CD4-positive, alpha-beta T cell treated with Interleukin-4 for 4 hours (primary cell): ENCODE data around the gene ATP6V0A1.
A peak's percentile ranks its signal among the peaks of the same experiment; 100 is the strongest.
"Not testable (repeated sequence)": the region's sequence is repeated elsewhere in the genome, so short reads cannot be mapped to it uniquely, and the experiment has no call there.

Source experiments
- DNase-seq: peaks from one replicate; pipeline ENCODE4 v3.0.0-alpha.2; 2020

Gene ATP6V0A1

DNA sequence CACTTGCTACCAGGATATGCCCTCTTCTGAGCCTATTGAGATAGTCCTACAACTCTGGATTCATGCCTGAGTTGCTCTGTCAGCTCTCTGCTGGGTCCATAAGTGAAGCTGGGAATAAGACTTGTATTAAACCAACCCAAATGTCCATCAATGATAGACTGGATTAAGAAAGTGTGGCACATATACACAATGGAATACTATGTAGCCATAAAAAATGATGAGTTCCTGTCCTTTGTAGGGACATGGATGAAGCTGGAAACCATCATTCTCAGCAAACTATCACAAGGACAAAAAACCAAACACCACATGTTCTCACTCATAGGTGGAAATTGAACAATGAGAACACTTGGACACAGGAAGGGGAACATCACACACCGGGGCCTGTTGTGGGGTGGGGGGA lies 19.1 kb downstream of the ATP6V0A1 start:
- DNase-seq, result not testable (repeated sequence)

DNA sequence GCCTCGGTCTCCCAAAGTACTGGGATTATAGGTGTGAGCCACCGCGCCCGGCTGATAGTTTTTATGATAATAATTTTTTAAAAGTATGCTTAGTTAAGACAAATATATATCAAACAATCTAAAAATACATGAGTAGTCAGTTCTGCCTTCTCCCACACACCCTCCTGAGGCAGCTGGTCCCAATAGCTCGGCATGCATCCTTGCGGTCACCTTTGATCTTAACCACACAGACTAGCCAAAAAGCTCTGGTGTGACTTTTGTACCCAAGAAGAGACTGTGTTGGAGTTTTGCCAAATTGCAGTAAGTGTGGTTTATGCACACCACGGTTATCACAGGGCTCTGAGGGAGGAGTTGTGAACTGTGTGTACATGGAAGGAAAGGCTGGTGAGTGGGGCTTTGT lies 25.6 kb downstream of the ATP6V0A1 start:
- DNase-seq, result peak; percentile 95

DNA sequence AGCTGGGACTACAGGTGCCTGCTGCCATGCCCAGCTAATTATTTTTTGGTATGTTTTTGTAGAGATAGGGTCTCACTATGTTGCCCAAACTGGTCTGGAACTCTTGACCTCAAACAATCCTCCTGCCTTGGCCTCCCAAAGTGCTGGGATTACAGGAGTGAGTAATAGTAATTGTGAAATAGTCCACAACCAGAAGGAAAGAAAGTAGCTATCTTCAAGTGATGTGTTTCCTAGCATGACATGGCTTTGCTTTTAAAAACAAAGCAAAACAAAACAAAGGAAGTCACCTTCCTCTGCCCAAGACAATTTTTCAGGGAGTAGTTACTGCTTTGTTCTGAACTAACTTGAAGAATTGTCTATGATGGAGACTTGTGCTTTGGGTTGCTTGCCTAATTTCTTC lies 27.0 kb downstream of the ATP6V0A1 start:
- no peak for DNase-seq

DNA sequence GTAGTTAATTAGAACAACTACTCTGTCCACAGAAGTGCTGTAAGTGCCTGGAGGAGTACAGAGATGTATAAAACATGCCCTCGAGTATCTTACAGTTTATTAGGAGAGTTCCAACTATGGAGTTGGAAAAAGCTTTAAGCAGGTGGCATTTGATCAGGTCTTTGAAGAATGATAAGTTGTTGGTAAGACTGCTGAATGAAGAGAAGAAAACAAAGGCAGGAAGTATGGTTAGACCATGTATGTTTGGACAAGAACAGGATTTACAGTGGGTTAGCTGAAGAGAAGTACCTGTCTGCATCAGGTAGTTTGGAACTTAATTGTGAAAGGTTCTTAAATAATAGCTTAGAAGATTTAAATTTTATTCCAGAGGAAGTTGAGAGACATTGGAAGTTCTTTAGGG lies 29.4 kb downstream of the ATP6V0A1 start:
- no peak for DNase-seq

DNA sequence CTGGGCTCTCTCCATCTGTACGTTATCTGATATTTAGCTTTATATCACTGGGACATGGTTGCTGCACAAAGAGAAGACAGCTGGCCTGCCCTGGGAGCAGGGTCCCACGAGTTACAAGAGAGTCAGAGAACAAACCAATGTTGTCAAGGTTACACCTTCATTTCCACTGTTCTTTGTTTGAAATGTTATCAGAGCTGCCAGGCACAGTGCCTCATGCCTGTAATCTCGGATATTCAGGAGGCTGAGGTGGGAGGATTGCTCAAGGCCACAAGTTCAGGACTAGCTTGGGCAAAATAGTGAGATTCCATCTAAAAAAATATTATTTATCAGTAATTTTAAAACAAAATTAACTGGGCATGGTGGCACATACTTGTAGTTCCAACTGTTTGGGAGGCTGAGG lies 34.6 kb downstream of the ATP6V0A1 start:
- DNase-seq, result no peak

DNA sequence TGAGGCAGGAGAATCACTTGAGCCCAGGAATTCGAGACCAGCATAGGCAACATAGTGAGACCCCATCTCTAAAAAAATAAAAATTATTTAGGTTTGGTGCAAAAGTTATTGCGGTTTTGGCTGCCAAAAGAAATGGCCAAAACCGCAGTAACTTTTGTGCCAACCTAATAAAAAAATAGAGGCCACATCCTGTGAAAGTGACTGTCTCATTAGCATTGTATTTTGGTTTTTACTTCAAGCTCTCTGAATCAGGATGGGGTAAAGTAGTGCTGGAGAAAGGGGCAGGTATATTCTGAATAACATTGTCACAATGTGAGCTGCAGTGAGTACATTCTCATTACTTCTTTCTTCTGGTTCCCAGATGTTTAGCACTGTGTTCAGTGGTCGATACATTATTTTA lies 36.0 kb downstream of the ATP6V0A1 start:
- DNase-seq, result no peak

DNA sequence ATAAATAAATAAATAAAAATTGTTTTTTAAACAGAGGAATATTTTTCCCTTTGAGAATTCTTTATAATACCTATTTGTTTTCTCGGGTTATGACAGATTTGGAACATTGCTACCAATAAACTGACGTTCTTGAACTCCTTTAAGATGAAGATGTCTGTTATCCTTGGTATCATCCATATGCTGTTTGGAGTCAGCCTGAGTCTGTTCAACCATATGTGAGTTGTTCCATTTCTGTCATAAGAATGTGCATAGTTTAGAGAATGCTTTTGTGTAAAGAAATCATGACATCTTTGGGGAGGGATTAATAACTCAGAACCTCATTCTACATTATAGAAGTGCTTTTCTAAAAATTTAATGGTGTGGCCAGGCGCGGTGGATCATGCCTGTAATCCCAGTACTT lies 40.1 kb downstream of the ATP6V0A1 start:
- DNase-seq, result no peak

DNA sequence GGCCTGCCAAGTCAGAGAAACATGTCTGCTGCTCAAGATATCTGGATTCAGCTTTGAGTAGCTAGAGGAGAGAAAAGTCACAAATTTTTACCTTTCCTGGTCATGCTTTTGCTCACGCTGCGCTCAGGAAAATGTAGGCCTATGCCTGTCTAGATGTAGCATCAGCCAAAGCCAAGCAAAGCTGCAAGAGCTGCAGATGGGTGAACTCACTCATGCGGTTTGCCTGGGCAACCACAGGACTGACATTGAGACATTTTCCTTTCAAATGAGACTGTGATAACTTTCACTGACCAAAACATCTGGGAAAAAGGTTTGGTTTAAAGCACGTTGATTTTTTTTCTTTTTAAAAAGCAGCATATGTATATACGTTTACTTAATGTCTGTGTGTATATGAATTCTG lies 43.4 kb downstream of the ATP6V0A1 start:
- DNase-seq, result no peak

DNA sequence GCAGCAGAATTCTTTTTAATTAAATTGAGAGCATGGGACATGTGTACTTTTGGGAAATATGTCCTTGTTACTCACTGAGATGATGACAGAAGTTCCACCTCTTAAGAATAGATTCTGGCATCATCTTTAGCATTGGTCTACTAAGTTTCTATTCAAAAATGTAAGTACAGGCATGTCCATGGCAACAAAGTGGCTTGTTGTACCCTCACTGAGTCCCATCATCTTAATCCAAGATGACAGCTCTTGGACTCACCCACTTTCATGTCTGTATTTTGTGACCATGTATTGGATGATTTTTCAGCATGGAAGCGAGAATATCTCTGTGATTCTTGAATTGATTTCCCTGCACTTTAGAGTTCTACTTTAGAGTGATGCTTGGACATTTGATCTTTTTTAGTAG lies 44.2 kb downstream of the ATP6V0A1 start:
- no peak for DNase-seq

DNA sequence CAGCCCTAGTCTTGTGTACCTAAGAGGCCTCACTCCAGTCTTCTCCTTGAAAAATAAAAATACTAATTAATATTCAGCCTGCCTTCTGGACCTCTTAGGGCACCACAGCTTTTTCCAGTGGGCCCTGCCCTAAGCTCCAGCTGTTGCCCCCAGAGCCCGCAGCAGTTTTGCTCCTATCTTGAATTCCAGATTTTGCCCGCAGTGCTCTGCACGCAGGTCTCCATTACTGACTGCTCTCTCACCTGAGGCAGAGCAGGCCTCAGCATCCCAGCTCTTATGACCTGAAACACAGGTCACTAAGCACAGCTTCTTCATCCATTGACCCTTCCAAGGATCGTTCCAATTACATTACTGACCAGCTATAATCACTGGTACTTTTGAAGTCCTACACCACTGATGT lies 49.0 kb downstream of the ATP6V0A1 start:
- DNase-seq, result no peak

DNA sequence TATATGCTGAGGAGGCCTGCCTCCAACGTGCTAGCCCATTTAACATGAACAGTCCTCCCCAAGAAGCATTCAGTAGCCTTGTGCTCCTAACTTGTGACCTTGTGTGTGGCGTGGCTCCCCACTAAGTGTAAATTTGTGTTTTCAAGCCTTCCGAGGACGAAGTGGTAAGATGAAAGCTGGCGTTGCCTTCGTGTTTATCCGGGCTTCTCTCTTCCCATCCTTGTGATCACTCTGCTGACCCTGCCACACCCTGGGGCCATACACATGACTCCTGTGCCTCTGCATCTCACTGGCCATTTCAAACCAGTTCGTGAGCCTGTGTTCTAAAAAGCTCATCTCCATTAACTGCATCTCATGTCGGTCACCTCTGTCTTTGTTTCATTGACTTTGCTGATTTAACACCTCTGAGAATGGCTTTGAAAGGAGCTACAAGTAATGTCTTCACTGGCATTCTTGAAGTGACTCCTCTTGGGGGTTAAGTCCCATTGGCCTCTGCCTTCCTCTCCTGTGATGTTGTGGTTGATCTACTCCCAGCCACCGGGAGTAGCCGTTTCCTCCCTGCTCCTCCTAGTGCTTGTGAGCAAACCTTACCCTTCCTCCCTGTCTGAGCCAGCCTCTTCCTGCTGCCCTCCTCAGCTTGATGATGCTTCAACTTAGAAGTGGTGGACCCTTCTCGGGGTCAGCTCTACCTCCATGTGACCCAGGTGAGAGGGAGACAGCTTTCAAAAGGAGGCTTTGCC lies 49.9 kb downstream of the ATP6V0A1 start:
- DNase-seq, result no peak

DNA sequence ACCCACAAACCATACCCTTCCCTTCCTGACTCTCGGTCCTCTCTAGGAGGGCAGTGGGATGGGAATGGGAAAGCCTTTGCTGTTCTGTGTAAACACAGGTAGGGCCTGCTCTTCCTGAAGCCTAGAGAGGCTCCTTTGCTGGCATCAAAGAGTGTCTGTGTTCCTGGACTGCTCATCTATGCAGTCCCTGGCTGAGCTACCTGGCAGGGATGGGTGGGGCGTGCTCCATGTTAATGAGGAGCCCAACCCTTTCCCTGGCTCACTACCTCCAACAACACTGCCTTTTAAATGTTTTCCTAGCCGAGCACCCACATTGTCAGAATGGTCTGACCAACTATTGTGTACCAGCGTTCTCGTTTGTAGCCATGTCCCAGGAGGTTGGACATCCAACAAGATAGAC lies 50.7 kb downstream of the ATP6V0A1 start:
- no peak for DNase-seq

DNA sequence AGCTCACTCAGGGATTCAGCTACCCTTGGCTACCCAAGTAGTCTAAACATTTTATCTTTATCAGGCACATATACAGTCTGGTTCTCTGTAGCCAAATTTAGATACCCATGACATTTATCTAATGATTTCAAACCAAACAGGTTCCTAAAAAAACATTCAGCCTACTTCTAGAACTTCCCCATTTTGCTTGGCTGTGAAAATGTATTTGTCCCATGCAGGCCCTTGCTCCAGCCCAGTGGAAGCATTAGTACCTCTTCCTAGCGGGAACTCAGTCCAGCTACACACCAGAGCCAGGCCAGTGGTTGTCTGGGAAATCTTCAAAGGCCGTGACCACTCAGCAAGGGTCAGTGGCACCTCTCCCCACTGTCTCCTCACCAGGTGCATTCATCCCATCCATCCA lies 51.2 kb downstream of the ATP6V0A1 start:
- DNase-seq, result no peak

DNA sequence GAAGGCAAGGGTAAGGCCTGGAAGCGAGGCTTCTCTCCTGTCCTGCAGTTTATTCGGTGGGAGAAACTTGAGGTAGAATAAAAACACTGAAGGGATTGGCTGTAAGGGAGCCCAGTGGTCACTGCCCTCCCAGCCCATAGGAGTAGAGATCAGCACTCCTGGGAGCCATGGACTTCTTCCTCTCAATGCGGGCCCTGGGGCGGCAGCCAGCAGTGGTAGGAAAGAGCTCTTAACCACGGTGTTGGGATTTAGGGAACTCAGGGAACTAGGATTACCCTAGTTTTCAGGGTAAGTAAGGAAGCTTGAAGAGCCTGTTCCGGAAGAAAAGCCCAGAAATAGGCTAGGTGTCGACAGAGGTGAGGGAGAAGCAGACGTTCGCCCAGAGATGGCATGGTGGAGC lies 53.6 kb downstream of the ATP6V0A1 start:
- DNase-seq, result no peak

DNA sequence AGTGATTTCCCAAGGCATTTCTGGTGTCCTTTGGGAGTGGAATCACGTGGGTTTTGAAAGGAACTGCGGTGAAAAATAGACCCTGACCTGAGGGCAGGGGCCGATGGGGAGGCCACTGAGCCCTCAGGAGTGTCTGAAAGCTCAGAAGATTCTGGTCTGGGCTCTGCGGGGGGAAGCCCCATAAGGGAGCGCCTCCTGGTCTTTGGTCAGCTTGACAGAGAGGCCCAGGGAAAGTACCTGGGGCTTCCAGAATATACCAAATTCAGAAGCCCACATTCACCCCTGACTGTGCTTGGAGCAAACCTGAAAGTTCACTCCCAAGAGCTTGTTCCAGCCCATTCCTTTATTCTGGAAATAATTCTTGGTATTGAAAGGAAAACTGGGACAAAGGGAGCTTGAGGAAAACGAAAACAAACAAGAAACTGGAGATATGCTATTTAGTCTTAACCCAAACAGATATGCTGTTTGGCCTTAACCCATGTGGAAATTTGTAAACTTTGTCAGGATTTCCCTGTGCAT lies 54.1 kb downstream of the ATP6V0A1 start:
- no peak for DNase-seq

DNA sequence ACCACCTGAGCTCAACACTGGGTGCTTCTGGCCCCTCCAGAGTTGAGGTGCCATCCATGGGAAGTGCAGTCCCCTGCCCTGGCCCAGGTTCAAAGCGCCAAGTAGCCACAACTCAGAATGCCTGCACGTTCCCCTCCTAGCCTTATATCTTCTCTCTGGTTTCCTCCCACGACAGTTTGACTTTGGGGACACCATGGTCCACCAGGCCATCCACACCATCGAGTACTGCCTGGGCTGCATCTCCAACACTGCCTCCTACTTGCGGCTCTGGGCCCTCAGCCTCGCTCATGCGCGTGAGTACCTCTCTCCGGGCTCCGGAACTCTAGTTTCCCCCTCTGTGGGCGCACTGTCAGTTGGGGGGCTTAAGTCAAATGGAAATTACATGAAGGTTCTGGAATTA lies 55.0 kb downstream of the ATP6V0A1 start:
- no peak for DNase-seq

DNA sequence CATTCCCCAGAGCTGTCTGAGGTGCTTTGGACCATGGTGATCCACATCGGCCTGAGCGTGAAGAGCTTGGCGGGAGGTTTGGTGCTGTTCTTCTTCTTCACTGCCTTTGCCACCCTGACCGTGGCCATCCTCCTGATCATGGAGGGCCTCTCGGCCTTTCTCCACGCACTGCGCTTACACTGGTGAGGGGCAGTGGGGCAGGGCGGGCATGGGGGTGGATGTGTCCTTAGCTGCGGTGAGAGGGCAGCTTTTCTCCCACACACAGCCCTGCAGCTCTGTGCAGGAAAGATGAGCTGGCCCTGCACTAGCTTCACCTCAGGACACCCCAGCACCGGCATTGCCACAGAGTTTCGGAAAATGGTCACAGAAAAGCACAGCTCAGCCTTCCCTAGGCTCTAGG lies 55.6 kb downstream of the ATP6V0A1 start:
- no peak for DNase-seq

DNA sequence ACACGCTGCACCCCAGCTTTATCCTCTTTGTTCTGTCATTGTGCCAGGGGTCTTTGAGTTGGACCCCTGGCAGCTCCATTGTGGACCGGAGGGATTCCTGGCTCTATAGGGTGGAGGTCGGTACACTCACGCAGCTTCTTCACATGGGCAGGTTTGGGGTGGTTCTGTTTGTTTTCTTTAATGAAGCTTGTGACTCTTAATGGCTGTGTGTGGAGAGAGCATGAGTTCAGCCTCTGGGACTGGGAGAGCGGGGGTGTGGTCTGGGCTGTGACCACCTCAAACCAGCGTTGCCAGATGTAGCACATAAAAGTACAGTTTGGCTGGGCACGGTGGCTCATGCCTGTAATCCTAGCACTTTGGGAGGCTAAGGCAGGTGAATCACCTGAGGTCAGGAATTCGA lies 56.2 kb downstream of the ATP6V0A1 start:
- DNase-seq, result no peak

DNA sequence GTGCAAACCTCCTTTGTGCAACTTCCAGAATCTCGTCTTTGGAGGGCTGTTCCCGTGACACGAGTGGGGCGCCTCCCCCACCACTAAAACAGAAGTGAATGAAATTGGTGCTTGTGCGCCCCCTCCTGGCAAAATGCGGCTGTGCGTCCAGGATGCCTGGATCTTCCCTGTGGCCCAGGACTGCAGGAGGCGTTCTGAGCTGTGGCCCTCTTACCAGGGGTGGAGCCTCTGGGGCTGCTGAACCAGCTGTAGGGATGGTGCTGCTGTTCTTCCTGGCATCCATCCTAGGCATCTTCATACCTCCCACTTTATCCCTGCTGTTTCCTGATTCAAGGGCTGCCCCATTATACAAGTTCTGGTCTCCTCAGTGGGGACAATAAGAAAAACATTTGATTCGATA lies 58.8 kb downstream of the ATP6V0A1 start:
- peak; percentile 69 for DNase-seq

DNA sequence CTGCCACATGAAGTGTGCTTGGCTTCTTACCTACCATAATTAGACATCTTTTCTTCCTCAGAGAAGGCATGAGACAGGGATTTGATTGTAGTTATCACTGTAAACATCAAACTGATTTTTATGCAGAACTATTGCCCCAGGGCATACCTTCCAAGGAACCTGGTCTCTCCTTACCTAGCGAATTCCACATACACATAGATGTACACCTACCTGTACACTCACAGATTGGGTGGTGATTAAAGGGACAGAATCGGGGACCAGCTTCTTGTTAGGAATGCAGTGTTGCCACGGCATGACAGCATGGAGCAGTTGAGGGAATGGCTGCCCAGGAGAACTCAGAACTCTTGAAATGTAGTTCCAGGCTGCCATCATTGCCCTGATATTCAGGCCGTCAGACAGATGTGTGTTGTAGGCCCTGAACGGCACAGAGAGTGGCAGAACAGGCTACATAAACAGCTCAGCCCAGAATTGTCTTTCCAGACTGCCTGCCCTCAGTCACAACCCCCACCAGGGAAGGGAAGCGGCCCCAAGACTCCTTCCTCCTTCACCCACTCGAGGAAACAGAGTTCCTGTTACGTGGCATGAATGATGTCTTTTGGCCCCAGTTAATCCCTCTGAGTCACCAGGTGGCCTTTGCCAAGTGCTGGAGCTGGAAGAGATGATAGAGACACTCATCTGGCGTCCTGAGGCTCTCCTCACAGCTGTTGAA lies 59.5 kb downstream of the ATP6V0A1 start:
- no peak for DNase-seq

DNA sequence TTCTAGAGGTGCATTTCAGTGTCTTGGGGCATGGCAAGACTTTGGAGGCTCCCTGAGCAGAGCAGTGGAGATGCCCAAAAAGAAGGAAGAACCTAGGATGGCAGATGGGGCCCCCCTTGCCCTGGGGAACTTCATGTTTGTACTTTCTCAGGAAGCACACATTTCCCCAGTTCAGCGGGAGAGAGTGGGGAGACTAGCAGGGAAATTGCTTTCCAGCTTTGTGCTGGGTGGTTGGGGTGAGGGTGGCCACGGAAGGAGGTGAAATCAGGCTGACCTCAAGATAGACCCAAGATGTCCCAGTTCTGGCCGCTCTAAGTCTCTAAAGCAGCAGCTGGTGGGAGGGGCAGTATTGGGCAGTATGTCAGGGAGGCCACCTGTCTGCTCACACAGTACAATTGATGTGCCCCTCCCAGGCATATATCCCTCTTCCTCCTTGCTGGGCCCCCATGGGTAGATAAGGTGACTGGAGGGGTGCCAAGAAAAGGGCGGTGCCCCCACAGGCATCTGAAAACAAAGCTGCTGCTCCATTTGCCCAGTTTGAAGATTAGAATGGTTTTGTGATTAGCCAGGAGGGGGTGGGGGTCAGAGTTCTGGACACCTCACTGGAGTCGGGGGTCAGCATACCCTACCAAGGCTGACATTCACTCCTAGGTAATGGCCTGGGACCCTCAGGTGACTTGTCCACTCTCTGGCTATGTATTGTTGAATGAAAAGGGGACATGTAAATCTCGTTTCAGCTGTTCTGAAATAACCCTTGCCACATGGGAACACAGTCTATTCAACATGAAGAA lies 60.3 kb downstream of the ATP6V0A1 start:
- no peak for DNase-seq

DNA sequence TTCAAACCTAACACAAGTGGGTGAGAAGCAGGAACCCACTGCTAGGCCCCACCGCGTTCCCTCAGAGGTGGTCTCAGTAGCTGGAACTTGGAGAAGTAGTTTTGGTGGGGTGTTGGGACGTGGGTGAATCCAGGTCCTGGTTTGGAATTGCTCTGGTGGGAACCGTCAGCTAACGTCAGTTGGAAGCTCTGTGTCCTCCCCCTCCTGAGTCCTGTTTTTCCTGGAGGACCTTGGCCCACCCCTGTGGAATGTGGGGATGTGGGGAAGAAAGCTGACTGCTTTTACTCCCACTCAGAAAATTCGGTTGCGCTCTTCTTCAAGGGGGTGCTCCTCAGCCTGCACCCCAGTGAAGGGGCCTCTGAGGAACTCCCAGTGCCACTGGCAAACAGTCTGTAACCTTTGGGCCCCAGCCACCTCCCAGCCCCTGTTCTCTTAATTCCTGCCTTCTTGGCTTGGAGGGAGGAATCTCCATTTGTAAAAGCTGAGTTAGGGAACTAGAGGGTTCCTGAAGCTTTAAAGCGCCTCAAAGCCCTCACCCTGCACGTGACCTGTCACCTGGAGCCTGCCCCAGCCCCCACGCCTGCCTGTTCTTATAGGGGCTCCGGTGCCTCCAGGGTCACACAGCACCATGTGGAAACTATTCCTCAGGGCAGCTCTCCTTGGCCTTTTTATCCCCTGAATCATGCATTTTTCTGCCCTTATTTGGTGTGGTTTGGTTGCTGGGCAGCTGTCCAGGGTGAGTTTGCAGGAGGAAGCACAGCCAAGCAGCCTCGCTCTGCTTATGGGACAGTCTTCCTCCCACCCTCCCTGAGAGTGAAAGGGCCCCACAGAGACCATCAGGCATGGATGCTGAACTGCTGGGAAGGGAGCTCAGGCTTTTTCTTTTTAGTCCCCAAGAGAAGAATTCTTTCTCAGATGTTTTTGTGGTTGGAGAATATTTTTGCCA lies 61.1 kb downstream of the ATP6V0A1 start:
- DNase-seq, result no peak

DNA sequence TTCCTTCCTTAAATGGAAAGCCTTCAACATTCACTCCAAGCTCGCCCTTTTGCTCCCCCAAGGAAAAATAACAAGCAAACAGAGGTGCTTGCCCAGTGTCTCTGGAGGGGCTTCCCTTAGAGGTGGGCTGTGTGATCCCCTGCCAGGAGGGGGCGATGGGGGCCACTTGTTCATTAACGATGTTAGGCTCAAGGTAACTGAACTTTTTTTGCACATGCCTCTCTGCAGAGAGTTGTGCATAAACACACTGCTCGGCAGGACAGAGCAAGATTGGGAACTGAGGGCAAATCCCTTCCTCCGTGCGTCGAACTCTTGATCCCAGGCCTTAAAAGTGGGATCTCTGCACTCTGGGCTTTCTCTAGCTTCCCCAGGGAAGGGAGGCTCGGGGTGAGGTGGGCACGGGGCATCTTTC lies 61.9 kb downstream of the ATP6V0A1 start:
- no peak for DNase-seq
